ENCODE data around the gene TULP4. TPM values are rescaled to one million over a fixed set of nuclear protein-coding genes. Genes with fewer than 3 reads are reported as not detected.

TULP4 gene, protein sequence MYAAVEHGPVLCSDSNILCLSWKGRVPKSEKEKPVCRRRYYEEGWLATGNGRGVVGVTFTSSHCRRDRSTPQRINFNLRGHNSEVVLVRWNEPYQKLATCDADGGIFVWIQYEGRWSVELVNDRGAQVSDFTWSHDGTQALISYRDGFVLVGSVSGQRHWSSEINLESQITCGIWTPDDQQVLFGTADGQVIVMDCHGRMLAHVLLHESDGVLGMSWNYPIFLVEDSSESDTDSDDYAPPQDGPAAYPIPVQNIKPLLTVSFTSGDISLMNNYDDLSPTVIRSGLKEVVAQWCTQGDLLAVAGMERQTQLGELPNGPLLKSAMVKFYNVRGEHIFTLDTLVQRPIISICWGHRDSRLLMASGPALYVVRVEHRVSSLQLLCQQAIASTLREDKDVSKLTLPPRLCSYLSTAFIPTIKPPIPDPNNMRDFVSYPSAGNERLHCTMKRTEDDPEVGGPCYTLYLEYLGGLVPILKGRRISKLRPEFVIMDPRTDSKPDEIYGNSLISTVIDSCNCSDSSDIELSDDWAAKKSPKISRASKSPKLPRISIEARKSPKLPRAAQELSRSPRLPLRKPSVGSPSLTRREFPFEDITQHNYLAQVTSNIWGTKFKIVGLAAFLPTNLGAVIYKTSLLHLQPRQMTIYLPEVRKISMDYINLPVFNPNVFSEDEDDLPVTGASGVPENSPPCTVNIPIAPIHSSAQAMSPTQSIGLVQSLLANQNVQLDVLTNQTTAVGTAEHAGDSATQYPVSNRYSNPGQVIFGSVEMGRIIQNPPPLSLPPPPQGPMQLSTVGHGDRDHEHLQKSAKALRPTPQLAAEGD (N-terminal part only)
- total RNA-seq = 100 to 1,000 TPM; 104 to 171 (median 112) TPM

- no peak within 1 kb of the TSS for H3K27ac ChIP-seq
- H3K4me1 ChIP-seq = no peaks in the 10 kb centered on the region
- no peak for DNase-seq (ENCODE audit: low spot score in 2 of 2)
- no peaks in the 10 kb centered on the region for H3K9me3 ChIP-seq
- intact Hi-C loops (cut with DNase I; ENCODE audit: low total_unique reads) = no loop called here
- H3K4me3 ChIP-seq = no peak within 1 kb of the TSS
- H3K36me3 ChIP-seq = no peaks in the 10 kb centered on the region
- H3K27me3 ChIP-seq = no peaks in the 10 kb centered on the region
- TF ChIP-seq CTCF (IDR thresholded peaks at IDR 0.05) = no peak
- no peak for TF ChIP-seq POLR2AphosphoS5 (IDR thresholded peaks at IDR 0.05)
- no peak for TF ChIP-seq POLR2A (IDR thresholded peaks at IDR 0.05)
Observed at GRCh38 chr6:158312165-158312564, at the start of gene TULP4. TULP4 (plus strand) TSS chr6:158312465; CDS start chr6:158314017, 1,552 bp downstream.

DNA sequence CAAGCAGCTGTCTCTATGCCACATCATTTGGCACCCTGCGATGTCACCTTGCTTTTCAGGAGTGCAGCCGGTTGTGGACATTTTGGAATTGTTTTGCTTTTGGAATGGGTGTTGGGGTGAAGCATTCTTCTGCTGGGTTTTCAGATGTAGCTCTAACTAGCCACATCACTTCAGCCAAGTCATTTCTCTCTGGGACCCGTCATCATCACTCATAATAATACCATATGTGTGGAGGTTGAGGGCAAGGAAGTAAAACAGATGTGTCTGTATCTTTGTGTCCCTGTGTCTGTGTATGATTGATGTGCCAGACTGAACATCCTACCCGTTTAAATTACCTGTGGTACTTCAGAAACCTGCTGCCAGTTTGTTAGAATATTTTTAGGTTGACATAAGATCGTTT lies 49.5 kb upstream of the TULP4 start:
- no peak for TF ChIP-seq POLR2AphosphoS5 (IDR thresholded peaks at IDR 0.05)
- TF ChIP-seq POLR2A (IDR thresholded peaks at IDR 0.05) = no peak
- TF ChIP-seq CTCF (IDR thresholded peaks at IDR 0.05) = no peak
- intact Hi-C loops (cut with DNase I; ENCODE audit: low total_unique reads) = no loop called here

GRCh38 chr6:158264180-158264579 lies 48.1 kb upstream of the TULP4 start:
- Histone ChIP-seq H3K36me3 (no peaks in the 10 kb centered on the region), H3K4me3 (no peak overlapping the region), H3K4me1 (no peaks in the 10 kb centered on the region), H3K27ac (no peak overlapping the region), H3K9me3 (no peaks in the 10 kb centered on the region), H3K27me3 (no peaks in the 10 kb centered on the region)
- intact Hi-C loops (cut with DNase I; ENCODE audit: low total_unique reads) = no loop called here
- DNase-seq (ENCODE audit: low spot score in 2 of 2) = no peak
- TF ChIP-seq POLR2AphosphoS5 (IDR thresholded peaks at IDR 0.05) (no peak), CTCF (IDR thresholded peaks at IDR 0.05) (no peak), POLR2A (IDR thresholded peaks at IDR 0.05) (no peak)

More for the DNA sequence above, 49.5 kb upstream of the TULP4 start:
- no peaks in the 10 kb centered on the region for H3K27me3 ChIP-seq
- H3K4me3 ChIP-seq = no peak overlapping the region
- DNase-seq (ENCODE audit: low spot score in 2 of 2) = no peak
- H3K4me1 ChIP-seq = no peaks in the 10 kb centered on the region
- H3K9me3 ChIP-seq = no peaks in the 10 kb centered on the region
- H3K27ac ChIP-seq = no peak overlapping the region
- H3K36me3 ChIP-seq = no peaks in the 10 kb centered on the region

DNA sequence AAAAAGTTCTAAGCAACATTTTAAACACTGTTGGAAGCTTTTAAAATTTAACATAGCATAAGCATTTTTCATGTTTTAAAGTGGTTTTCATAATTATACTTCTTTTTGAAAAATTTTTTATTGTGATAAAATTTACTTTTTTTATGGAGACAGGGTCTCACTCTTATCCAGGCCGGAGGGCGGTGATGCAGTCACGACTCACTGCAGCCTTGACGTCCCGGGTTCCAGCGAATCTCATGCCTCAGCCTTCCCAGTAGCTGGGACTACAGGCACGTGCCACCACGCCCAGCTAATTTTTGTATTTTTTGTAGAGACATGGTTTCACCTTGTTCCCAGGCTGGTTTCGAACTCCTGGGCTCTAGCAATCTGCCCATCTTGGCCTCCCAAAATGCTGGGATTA lies 46.1 kb upstream of the TULP4 start:
- Histone ChIP-seq H3K9me3 (no peaks in the 10 kb centered on the region), H3K4me1 (no peaks in the 10 kb centered on the region), H3K36me3 (no peaks in the 10 kb centered on the region), H3K27me3 (no peaks in the 10 kb centered on the region), H3K27ac (no peak overlapping the region), H3K4me3 (no peak overlapping the region)
- no peak for DNase-seq (ENCODE audit: low spot score in 2 of 2)
- intact Hi-C loops (cut with DNase I; ENCODE audit: low total_unique reads) = no loop called here
- TF ChIP-seq CTCF (IDR thresholded peaks at IDR 0.05) = no peak
- TF ChIP-seq POLR2AphosphoS5 (IDR thresholded peaks at IDR 0.05) = no peak
- no peak for TF ChIP-seq POLR2A (IDR thresholded peaks at IDR 0.05)
